ENCODE results near the gene ABHD10. TPM values are rescaled to one million over a fixed set of nuclear protein-coding genes. Genes with fewer than 3 reads are reported as not detected.

The ABHD10 gene
- total and polyA plus RNA-seq, 5 donors, result 23.5 to 39.0 (median 30.3) TPM

DNA sequence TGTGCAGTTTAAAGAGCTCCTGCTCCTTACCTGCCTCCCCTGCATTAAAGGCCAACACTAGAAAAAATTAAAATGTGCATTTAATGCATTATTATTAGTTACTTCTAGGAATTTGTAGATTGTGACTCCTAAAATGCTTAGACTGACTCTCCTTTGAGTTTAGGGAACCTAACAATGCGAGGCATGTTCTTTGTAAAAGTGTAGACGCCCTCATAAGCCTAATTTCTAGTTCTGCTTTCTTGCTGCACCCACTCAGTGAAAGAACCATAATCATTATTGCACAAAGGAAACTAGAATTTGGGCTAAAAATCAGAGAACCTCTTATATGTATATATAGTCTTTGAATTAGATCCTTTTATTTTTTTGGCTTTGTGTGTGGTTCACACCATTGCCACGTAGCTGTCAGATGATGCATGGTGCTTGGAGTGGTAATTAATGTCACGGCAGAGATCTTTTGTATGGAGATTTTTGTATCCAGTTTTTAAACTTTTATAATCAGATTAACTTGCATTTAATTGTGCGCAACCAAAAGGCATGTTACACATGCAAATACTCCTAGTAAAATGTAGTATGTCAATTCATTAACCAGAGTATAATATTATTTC lies 710 bp downstream of the ABHD10 start:
- Histone ChIP-seq H3K4me1 (ENCODE audit: control insufficient read depth, insufficient read depth, low read length) (peaks cover 5% of the 10 kb centered on the region), H3K9me3 (ENCODE audit: control insufficient read depth, low read length) (no peaks in the 10 kb centered on the region), H3K4me3 (ENCODE audit: low read length) (peak overlapping the region; percentile 53), H3K27me3 (ENCODE audit: control insufficient read depth, insufficient read depth) (no peaks in the 10 kb centered on the region), H3K27ac (ENCODE audit: low read length) (peak overlapping the region; percentile 73)
- intact Hi-C loops (cut with DNase I), result no loop called here
- DNase-seq (no peak), ATAC-seq (peak; percentile 10 to 16)
- 19% methylated on average over 5 of the region's 5 CpGs for WGBS

DNA sequence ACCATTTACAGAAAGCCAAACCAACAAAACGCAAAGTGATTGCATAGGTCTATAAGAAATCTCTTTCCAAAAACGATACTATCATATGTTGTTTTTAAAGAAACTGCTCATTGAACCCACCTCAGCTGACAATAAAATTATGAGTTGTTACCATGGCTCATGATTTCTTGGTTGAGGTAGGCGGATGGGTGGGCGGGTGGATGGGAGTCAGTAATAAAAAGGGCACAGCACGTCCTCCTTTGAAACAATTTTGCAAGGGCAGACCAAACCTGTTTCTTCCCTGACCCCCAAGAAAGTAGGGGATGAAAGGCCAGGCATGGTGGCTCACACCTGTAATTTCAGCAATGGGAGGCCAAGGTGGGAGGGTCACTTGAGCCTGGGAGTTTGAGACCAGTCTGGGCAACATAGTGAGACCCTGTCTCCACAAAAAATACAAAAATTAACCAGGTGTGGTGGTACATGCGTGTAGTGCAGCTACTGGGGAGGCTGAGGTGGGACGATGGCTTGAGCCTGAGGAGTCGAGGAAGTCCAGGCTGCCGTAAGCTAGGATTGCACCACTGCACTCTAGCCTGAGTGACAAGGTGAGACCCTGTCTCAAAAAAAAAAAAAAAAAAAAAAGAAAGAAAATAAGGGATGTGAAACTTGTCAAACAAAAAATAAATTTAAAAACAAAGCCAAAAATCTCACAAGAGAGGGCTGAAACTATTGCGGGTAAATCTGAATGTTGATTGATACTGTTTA lies 2.1 kb downstream of the ABHD10 start:
- Histone ChIP-seq H3K27me3 (ENCODE audit: control insufficient read depth, insufficient read depth) (no peaks in the 10 kb centered on the region), H3K9me3 (ENCODE audit: control insufficient read depth, low read length) (no peaks in the 10 kb centered on the region), H3K4me3 (ENCODE audit: low read length) (no peak overlapping the region), H3K4me1 (ENCODE audit: control insufficient read depth, insufficient read depth, low read length) (peaks cover 5% of the 10 kb centered on the region), H3K27ac (ENCODE audit: low read length) (no peak overlapping the region)
- intact Hi-C loops (cut with DNase I), result no loop called here
- DNase-seq (no peak), ATAC-seq (no peak)
- 91% methylated on average over 10 of the region's 10 CpGs for WGBS

DNA sequence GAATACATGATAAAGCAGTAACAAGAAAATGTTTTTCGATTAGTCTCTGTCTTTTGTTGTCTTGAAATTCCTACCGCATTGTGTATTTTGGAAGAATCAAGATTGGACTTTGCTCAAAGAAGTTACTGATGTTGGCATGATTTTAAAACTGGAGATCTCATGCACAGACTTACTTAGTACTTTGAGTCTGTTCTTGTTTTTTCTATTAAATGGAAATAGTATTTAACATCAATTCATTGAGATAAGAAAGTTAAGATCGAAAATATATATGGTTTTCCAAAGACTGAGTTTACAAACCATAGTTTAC lies 2.6 kb downstream of the ABHD10 start:
- intact Hi-C loops (cut with DNase I), result no loop called here

DNA sequence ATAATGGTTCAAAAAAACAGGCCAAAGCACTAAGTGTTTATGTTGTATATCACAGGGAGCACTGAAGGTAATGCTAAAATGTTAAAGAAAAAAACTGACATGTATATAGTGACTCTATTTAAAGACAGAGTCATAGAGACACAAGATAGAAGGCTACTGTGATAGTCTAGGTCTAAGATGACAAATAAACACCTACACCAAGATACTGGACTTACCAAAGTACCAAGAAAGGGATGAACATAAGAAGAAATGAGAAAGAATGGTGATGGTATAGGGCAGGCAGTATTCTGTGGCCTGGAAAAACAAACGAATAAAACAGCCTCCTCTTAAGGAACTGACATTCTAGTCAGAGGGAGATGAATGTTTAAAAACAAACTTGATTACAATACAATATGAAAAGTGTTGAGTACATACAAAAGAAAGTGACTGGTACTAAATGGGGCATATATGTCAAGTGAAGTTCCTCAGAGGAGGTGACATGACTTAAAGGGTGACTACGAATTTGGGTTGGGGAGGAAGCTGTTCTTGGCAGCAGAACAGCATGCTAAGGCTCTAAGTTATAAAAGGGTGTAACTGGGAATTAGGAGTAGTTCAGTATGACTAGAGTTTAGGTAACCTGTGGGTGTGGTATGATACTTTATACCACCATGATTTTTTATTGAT lies 5.9 kb downstream of the ABHD10 start:
- Histone ChIP-seq H3K27me3 (ENCODE audit: control insufficient read depth, insufficient read depth) (no peaks in the 10 kb centered on the region), H3K27ac (ENCODE audit: low read length) (no peak overlapping the region), H3K9me3 (ENCODE audit: control insufficient read depth, low read length) (no peaks in the 10 kb centered on the region), H3K4me1 (ENCODE audit: control insufficient read depth, insufficient read depth, low read length) (peaks cover 5% of the 10 kb centered on the region), H3K4me3 (ENCODE audit: low read length) (no peak overlapping the region)
- no peak for DNase-seq
- intact Hi-C loops (cut with DNase I), result no loop called here
- WGBS, result 50% methylated on average over 2 of the region's 2 CpGs
- no peak for ATAC-seq

More for the DNA sequence above, 2.6 kb downstream of the ABHD10 start:
- no peak overlapping the region for H3K27ac ChIP-seq (ENCODE audit: low read length)
- no peaks in the 10 kb centered on the region for H3K27me3 ChIP-seq (ENCODE audit: control insufficient read depth, insufficient read depth)
- no peak for ATAC-seq
- 54% methylated on average over 3 of the region's 3 CpGs for WGBS
- peaks cover 5% of the 10 kb centered on the region for H3K4me1 ChIP-seq (ENCODE audit: control insufficient read depth, insufficient read depth, low read length)
- no peaks in the 10 kb centered on the region for H3K9me3 ChIP-seq (ENCODE audit: control insufficient read depth, low read length)
- DNase-seq, result no peak
- no peak overlapping the region for H3K4me3 ChIP-seq (ENCODE audit: low read length)

DNA sequence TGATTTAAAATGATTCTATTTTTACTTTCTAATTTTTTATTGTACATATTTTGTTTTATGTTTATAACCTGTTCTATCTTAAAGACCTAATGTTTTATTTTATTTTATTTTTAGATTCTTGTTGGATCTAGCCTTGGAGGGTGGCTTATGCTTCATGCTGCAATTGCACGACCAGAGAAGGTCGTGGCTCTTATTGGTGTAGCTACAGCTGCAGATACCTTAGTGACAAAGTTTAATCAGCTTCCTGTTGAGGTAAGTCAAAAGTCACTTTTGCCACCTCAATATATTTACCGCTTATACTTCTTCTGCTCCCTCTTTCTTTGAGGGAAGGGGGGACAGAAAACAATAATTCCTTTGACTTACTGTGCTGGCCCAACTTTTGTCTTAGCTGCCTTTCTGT lies 8.0 kb downstream of the ABHD10 start:
- Histone ChIP-seq H3K27ac (ENCODE audit: low read length) (no peak overlapping the region), H3K9me3 (ENCODE audit: control insufficient read depth, low read length) (no peaks in the 10 kb centered on the region), H3K27me3 (ENCODE audit: control insufficient read depth, insufficient read depth) (no peaks in the 10 kb centered on the region), H3K4me3 (ENCODE audit: low read length) (no peak overlapping the region), H3K4me1 (ENCODE audit: control insufficient read depth, insufficient read depth, low read length) (no peaks in the 10 kb centered on the region)
- 81% methylated on average over 3 of the region's 3 CpGs for whole genome bisulfite sequencing
- no peak for DNase-seq
- intact Hi-C loops (cut with DNase I), result no loop called here
- ATAC-seq, result no peak

DNA sequence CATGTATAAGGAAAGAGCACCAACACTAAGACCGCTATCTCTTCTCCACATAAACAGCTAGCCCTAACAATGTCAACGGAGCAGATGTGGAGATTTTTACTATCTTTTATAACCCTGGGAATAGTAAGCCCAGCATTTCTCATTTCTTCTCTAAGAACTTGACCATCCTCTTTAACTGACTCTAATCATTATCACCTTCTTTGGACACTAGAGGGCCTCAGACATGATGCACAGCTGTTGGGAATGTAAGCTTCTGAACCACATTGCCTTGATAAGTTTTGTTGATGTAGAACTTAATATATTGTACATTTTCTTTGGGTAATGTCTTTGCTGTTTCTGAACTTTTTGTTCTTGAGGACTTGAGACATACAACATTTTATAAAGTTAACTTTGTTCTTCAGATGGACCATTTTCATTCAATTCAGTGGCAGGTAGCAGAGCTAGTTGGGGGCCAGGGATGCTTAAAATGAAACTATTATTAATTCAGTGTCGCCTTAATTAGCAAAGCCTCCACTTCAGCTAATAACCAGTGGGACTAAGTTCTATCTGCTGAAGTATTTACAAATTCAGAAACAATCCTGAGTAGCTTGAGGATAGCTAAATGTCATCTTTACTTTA lies 10.3 kb downstream of the ABHD10 start:
- intact Hi-C loops (cut with DNase I), result no loop called here
- WGBS, result 53% methylated on average over 3 of the region's 3 CpGs
- ATAC-seq (peak; percentile 81 to 84), DNase-seq (no peak)
- Histone ChIP-seq H3K27ac (ENCODE audit: low read length) (no peak overlapping the region), H3K4me1 (ENCODE audit: control insufficient read depth, insufficient read depth, low read length) (no peaks in the 10 kb centered on the region), H3K27me3 (ENCODE audit: control insufficient read depth, insufficient read depth) (no peaks in the 10 kb centered on the region), H3K9me3 (ENCODE audit: control insufficient read depth, low read length) (no peaks in the 10 kb centered on the region), H3K4me3 (ENCODE audit: low read length) (no peak overlapping the region)

DNA sequence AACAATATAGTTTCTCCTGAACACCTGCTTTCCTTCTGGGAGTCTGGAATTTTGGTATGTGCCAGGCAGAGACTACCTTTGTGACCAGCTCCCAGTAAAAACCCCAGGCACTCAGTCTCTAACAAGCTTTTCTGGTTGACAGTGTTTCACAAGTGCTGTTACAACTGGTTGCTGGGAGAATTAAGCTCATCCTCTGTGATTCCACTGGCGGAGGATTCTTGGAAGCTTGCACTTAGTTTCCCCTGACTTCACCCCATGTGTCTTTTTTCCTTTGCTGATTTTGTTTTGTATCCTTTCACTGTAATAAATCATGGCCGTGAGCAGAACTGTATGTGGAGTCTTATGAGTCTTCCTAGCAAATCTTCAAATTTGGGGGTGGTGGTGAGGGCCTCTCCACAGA lies 14.2 kb downstream of the ABHD10 start:
- WGBS, result 71% methylated on average over 2 of the region's 2 CpGs
- no peak for DNase-seq

DNA sequence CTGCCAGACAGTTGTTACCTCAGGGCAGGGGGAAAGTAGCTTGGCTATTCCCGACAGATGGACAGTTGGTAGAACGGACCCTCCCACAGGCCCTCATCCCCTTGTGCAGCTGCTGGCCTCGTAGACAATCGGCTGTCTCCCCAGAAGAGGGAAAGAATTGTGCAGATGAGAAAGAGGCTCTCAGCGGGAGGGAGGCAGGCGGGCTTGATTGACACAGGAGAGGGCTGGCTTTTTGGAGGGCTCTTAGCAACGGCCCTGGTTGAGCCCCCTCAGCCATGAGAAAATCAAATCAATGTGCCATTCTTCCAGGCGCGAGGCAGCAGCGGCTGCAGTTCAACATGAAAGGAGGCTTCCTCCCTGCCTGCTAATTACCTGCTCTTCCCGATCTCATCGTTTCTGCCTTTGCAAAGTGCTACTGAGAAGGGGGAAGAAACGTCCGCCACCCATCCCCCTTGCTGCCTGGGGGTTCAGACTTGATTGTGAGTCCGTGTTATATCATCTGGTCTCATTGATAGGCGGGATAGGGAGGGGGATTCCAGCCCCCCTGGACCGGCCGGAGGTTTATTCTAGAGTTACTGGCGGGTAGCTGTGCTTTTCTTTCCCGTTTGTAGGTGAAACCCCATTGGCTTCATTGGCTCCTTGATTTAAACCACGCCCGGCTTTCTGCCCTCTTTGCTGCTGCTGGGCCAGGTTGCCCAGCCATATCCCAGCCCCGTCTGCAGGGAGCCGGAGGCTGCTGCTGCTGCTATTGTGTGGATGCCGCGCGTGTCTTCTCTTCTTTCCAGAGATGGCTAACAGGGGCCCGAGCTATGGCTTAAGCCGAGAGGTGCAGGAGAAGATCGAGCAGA lies 20.0 kb downstream of the ABHD10 start, which contains the start of gene TAGLN3:
TAGLN3 (plus strand) TSS at position 287 of the 848 bp plus-strand sequence; CDS start at position 788, 501 bp downstream.
- ATAC-seq, result peak; percentile 59 to 67
- Histone ChIP-seq H3K27me3 (ENCODE audit: control insufficient read depth, insufficient read depth) (no peaks in the 10 kb centered on the region), H3K4me1 (ENCODE audit: control insufficient read depth, insufficient read depth, low read length) (peaks cover 3% of the 10 kb centered on the region), H3K4me3 (ENCODE audit: low read length) (peak within 1 kb of the TSS; percentile 28), H3K27ac (ENCODE audit: low read length) (no peak within 1 kb of the TSS), H3K9me3 (ENCODE audit: control insufficient read depth, low read length) (no peaks in the 10 kb centered on the region)
- DNase-seq, result peak in 1 of 3 donors; percentile 49
- intact Hi-C loops (cut with DNase I), result loop anchor here in 1 of 4 donors (5.0 kb wide), 1 partner anchor 43 kb away; no protein-coding TSS in a partner anchor
- 6% methylated on average over 30 of the region's 30 CpGs for WGBS

More for the DNA sequence above, 14.2 kb downstream of the ABHD10 start:
- no peak overlapping the region for H3K4me3 ChIP-seq (ENCODE audit: low read length)
- intact Hi-C loops (cut with DNase I), result no loop called here
- ATAC-seq, result no peak
- no peaks in the 10 kb centered on the region for H3K4me1 ChIP-seq (ENCODE audit: control insufficient read depth, insufficient read depth, low read length)
- H3K27me3 ChIP-seq (ENCODE audit: control insufficient read depth, insufficient read depth), result no peaks in the 10 kb centered on the region
- H3K9me3 ChIP-seq (ENCODE audit: control insufficient read depth, low read length), result no peaks in the 10 kb centered on the region
- H3K27ac ChIP-seq (ENCODE audit: low read length), result no peak overlapping the region

DNA sequence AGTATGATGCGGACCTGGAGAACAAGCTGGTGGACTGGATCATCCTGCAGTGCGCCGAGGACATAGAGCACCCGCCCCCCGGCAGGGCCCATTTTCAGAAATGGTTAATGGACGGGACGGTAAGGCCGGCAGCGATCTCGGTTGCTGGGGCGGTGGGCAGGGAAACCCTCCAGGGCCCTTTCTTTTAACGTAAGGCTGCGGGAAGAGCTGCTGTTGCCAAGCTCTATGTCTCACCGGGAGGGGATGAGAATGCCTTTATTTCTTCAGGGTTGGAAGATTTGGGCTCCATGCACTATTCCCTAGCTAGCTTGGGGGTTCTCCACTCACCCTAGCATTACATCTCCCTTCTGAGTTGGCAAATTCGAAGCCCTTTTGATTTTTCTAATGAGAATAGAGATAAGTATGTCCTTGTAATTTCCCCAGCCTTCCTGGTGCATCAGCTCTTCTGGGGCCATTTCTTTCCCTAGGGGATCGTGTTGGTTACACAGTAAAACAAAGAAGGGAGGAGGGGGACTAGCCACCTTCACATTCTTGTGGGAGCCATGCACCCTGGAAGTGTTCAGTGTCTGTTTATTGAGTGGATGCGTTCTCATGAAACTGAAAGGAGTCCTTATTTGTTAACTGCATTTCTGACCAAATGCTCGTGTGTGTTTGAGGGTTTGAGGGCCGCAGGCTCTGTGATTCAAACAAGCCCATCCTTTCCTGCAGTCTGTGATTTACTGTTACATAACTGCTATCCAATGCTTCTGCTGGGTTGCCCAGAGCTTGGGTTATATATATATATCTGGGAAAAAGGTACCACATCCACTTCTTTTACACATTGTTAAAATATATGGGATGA lies 20.9 kb downstream of the ABHD10 start:
- intact Hi-C loops (cut with DNase I), result loop anchor here in 1 of 4 donors (5.0 kb wide), 1 partner anchor 43 kb away; no protein-coding TSS in a partner anchor
- Histone ChIP-seq H3K9me3 (ENCODE audit: control insufficient read depth, low read length) (no peaks in the 10 kb centered on the region), H3K4me3 (ENCODE audit: low read length) (peak overlapping the region; percentile 28), H3K27ac (ENCODE audit: low read length) (no peak overlapping the region), H3K4me1 (ENCODE audit: control insufficient read depth, insufficient read depth, low read length) (peaks cover 3% of the 10 kb centered on the region), H3K27me3 (ENCODE audit: control insufficient read depth, insufficient read depth) (no peaks in the 10 kb centered on the region)
- 35% methylated on average over 19 of the region's 19 CpGs for WGBS
- no peak for DNase-seq
- ATAC-seq, result no peak

DNA sequence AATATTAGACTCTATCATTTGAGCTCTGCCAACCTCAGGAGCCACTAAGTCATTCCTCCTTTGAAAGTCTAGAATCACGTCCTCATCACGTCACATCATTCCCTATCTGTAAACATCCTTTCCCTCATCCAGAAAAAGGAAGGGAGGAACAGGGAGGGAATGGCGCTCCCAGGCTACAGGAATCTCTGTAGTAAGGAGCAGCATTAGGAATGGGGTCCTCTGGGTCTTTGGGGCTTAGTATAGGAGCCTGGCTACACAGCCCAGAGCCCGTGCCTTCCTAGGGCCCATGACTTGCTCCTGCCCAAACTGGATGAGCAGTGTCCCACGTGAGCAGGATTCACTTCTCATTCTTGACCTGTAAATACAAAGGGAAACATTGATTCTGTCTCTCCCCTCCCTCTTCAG lies 21.5 kb downstream of the ABHD10 start:
- H3K4me1 ChIP-seq (ENCODE audit: control insufficient read depth, insufficient read depth, low read length), result peaks cover 3% of the 10 kb centered on the region

More for the DNA sequence above, 21.5 kb downstream of the ABHD10 start:
- Histone ChIP-seq H3K27ac (ENCODE audit: low read length) (no peak overlapping the region), H3K9me3 (ENCODE audit: control insufficient read depth, low read length) (no peaks in the 10 kb centered on the region), H3K27me3 (ENCODE audit: control insufficient read depth, insufficient read depth) (no peaks in the 10 kb centered on the region), H3K4me3 (ENCODE audit: low read length) (no peak overlapping the region)
- intact Hi-C loops (cut with DNase I), result no loop called here
- ATAC-seq, result no peak
- DNase-seq, result no peak
- 90% methylated on average over 5 of the region's 5 CpGs for WGBS
